HCT116 (cell line): Measurements from ENCODE around the gene ADGRV1. TPM values are rescaled to one million over a fixed set of nuclear protein-coding genes. Genes with fewer than 3 reads are reported as not detected.
A peak's percentile ranks its signal among the peaks of the same experiment; 100 is the strongest.

Experiments used
- ATAC-seq: fragments of 200-7000 bp; cut with Tn5 transposase; 2 replicates; pipeline ENCODE4 v1.9.1; 2020; ENCODE audit warnings: mild to moderate bottlenecking, moderate library complexity
- BruUV-seq: library from RNA; stranded (reverse); fragments of 400-500 nt; replicated peaks from 2 replicates; lab custom pipeline; 2021; lab: Mats Ljungman, UMichigan
- CTCF ChIA-PET: fragments of 300-600 bp; sonication (Branson Sonifier 250); formaldehyde crosslinking; loops from one replicate; lab custom pipeline; 2021; ENCODE audit warnings: antibody characterized with exemption; lab: Charles Lee
- POLR2A ChIA-PET: fragments of 300-600, 350-600 bp; sonication (Branson Sonifier 250); formaldehyde crosslinking; loops from one replicate; lab custom pipeline; 2021; ENCODE audit warnings: antibody characterized with exemption; lab: Charles Lee
- RAD21 ChIA-PET, 2 experiments: fragments of 300-600 bp; sonication (Branson Sonifier 250); formaldehyde crosslinking; loops; one replicate each; lab custom pipeline; 2023; ENCODE audit warnings: low total read pairs in 2 of 2; ENCODE audit not compliant: uncharacterized antibody in 2 of 2, unreplicated experiment in 2 of 2, low non-redundant PET in 1 of 2; lab: Charles Lee
- DNase-seq: peaks from one replicate; pipeline ENCODE4 v3.0.0-alpha.2; 2010; ENCODE audit warnings: low read depth, low spot score
- H2AFZ ChIP-seq: fragments of 200-600 bp; shearing (Covaris generic), sonication (generic); 2 replicates; pipeline ENCODE4 v1.6.1; 2017; ENCODE audit warnings: low read depth, mixed run types, mixed read lengths, antibody characterized with exemption, low read length; ENCODE audit not compliant: poor library complexity, severe bottlenecking
- H3K27ac ChIP-seq: 2 replicates; pipeline ENCODE4 v1.5.1; 2012; ENCODE audit warnings: low read depth, low read length
- H3K27me3 ChIP-seq: fragments of 200-600 bp; sonication (generic); 2 replicates; pipeline ENCODE4 v1.6.1; 2016; ENCODE audit warnings: mixed run types, low read length, mixed read lengths; ENCODE audit not compliant: insufficient read depth
- H3K36me3 ChIP-seq, 2 experiments: fragments of 200-500 bp in 1 of 2; fragments of 200-600 bp in 1 of 2; sonication (Bioruptor generic) in 1 of 2; sonication (generic) in 1 of 2; 2 replicates each; pipeline versions ENCODE4 v1.5.1 to v1.6.1; 2014 to 2016; ENCODE audit warnings: low read length in 2 of 2, inconsistent platforms in 1 of 2, mixed read lengths in 1 of 2, mixed run types in 1 of 2; ENCODE audit not compliant: insufficient read depth in 2 of 2, control insufficient read depth in 1 of 2
- H3K4me1 ChIP-seq, 2 experiments: fragments of 200-600 bp in 1 of 2; sonication (generic) in 1 of 2; 2 replicates each; pipeline versions ENCODE4 v1.5.1 to v1.6.1; 2012 to 2017; ENCODE audit warnings: low read length in 2 of 2, inconsistent platforms in 1 of 2, mild to moderate bottlenecking in 1 of 2, mixed read lengths in 1 of 2, mixed run types in 1 of 2, moderate library complexity in 1 of 2; ENCODE audit not compliant: insufficient read depth in 2 of 2, control insufficient read depth in 1 of 2
- H3K4me2 ChIP-seq: fragments of 200-600 bp; sonication (generic); 2 replicates; pipeline ENCODE4 v1.6.1; 2017; ENCODE audit warnings: mixed run types, low read length, mixed read lengths
- H3K4me3 ChIP-seq, 2 experiments: fragments of 200-600 bp in 1 of 2; sonication (generic) in 1 of 2; replicated peaks in 1 of 2; 2 replicates each; pipeline ENCODE4 v1.5.1; 2011 to 2016; ENCODE audit warnings: low read length in 2 of 2, control low read depth in 1 of 2, low read depth in 1 of 2, mild to moderate bottlenecking in 1 of 2, mixed read lengths in 1 of 2, mixed run types in 1 of 2
- H3K79me2 ChIP-seq: fragments of 200-600 bp; sonication (generic); 2 replicates; pipeline ENCODE4 v1.6.1; 2017; ENCODE audit warnings: mild to moderate bottlenecking, mixed run types, low read length, moderate library complexity, mixed read lengths; ENCODE audit not compliant: insufficient read depth
- H3K9ac ChIP-seq: fragments of 200-600 bp; sonication (generic); 2 replicates; pipeline ENCODE4 v1.6.1; 2016; ENCODE audit warnings: low read length, mixed read lengths
- H3K9me2 ChIP-seq: fragments of 200-600 bp; sonication (generic), shearing (Covaris generic); 2 replicates; pipeline ENCODE4 v1.6.1; 2017; ENCODE audit warnings: mixed run types, mild to moderate bottlenecking, moderate library complexity; ENCODE audit not compliant: insufficient read depth
- H3K9me3 ChIP-seq, 2 experiments: fragments of 200-500 bp in 1 of 2; fragments of 200-600 bp in 1 of 2; sonication (Bioruptor generic) in 1 of 2; sonication (generic) in 1 of 2; 2 replicates each; pipeline ENCODE4 v1.6.1; 2014 to 2017; ENCODE audit warnings: low read length in 2 of 2, mixed read lengths in 2 of 2, inconsistent platforms in 1 of 2, low read depth in 1 of 2, mild to moderate bottlenecking in 1 of 2, mixed run types in 1 of 2, moderate library complexity in 1 of 2; ENCODE audit not compliant: control insufficient read depth in 1 of 2, insufficient read depth in 1 of 2
- H4K20me1 ChIP-seq: fragments of 200-600 bp; sonication (generic), shearing (Covaris generic); 2 replicates; pipeline ENCODE4 v1.6.1; 2017; ENCODE audit warnings: mixed run types, mild to moderate bottlenecking, moderate library complexity; ENCODE audit not compliant: insufficient read depth
- ATF3 ChIP-seq: IDR thresholded peaks from 2 replicates; pipeline ENCODE4 v1.6.1; 2012
- CEBPB ChIP-seq: IDR thresholded peaks from 2 replicates; pipeline ENCODE4 v1.6.1; 2012; ENCODE audit warnings: low read depth
- EZH2 ChIP-seq: fragments of 200-600 bp; sonication (generic); IDR thresholded peaks from 2 replicates; pipeline ENCODE4 v1.6.1; 2017; ENCODE audit warnings: antibody characterized with exemption, mixed run types
- JUND ChIP-seq: IDR thresholded peaks from 2 replicates; pipeline ENCODE4 v1.6.1; 2012
- TCF7L2 ChIP-seq: IDR thresholded peaks from 2 replicates; pipeline ENCODE4 v1.7.0; 2011; ENCODE audit warnings: borderline replicate concordance, inconsistent platforms; ENCODE audit not compliant: insufficient read depth, insufficient read length; ENCODE audit errors: extremely low read depth
- YY1 ChIP-seq: IDR thresholded peaks from 2 replicates; pipeline ENCODE4 v1.6.1; 2011; ENCODE audit warnings: low read length, low read depth, moderate library complexity, mild to moderate bottlenecking; ENCODE audit not compliant: insufficient replicate concordance; ENCODE audit errors: extremely low read depth
- ZBTB33 ChIP-seq: IDR thresholded peaks from 2 replicates; pipeline ENCODE4 v1.6.1; 2011; ENCODE audit warnings: mild to moderate bottlenecking, low read length, moderate library complexity; ENCODE audit not compliant: insufficient replicate concordance; ENCODE audit errors: extremely low read depth
- intact Hi-C: fragments of 100-400 bp; cut with micrococcal nuclease; formaldehyde crosslinking; loops from 2 replicates; pipeline ENCODE4 v1.10.0; 2022
- total RNA-seq: library from RNA; stranded (reverse); gene quantifications from one replicate; pipeline ENCODE4 v1.2.1, GENCODE V29; 2021; ENCODE audit not compliant: unreplicated experiment

The ADGRV1 gene
- total RNA-seq, 1 experiment from 2014 or later = 6.0 TPM

GRCh38 chr5:90939211-90939610, 380.6 kb downstream of the ADGRV1 start:
- H3K79me2 ChIP-seq = no peaks in the 10 kb centered on the region
- no peaks in the 10 kb centered on the region for H3K36me3 ChIP-seq
- POLR2A ChIA-PET = no interaction called here
- intact Hi-C loops = loop anchor here (10.0 kb wide), 1 partner anchor 446 kb away; the partner anchor contains the start of gene ARRDC3
- TF ChIP-seq YY1 = no peak
- no peak for TF ChIP-seq ZBTB33
- no peak for TF ChIP-seq ATF3
- TF ChIP-seq JUND = no peak
- TF ChIP-seq EZH2 = no peak
- TF ChIP-seq CEBPB = no peak
- TF ChIP-seq TCF7L2 = no peak
- H3K27me3 ChIP-seq = no peaks in the 10 kb centered on the region
- RAD21 ChIA-PET = no interaction called here
- no peak overlapping the region for H3K27ac ChIP-seq
- no peak overlapping the region for H3K9ac ChIP-seq
- no peaks in the 10 kb centered on the region for H4K20me1 ChIP-seq
- no peaks in the 10 kb centered on the region for H3K9me2 ChIP-seq
- CTCF ChIA-PET = interaction anchor here (1.3 kb wide), 1 partner anchor 480 kb away, joined by 4 read pairs; no protein-coding TSS in a partner anchor
- BruUV-seq = no TSS peak
- ATAC-seq (no peak), DNase-seq (no peak)
- H2AFZ ChIP-seq = peak overlapping the region; percentile 0
- no peak overlapping the region for H3K4me3 ChIP-seq
- H3K9me3 ChIP-seq = no peaks in the 10 kb centered on the region
- H3K4me1 ChIP-seq = peaks cover 2 to 11% of the 10 kb centered on the region in 2 experiments; a peak in 3 of 4 replicates
- H3K4me2 ChIP-seq = no peak overlapping the region
